Stimulated activated naive CD8-positive, alpha-beta T cell treated with anti-CD3 and anti-CD28 coated beads, Interleukin-15, amount 100 ng/mL, for 72 hours (primary cell): ENCODE measurements around the gene LPCAT1.

Experiments
- ATAC-seq: fragments of 150-1000 bp; cut with Tn5 transposase; 2 replicates; pipeline ENCODE4 v1.10.0; 2021; ENCODE audit warnings: mild to moderate bottlenecking, moderate library complexity
- DNase-seq, 2 donors: peaks; one replicate each; pipeline ENCODE4 v3.0.0; 2021 to 2022
- H3K27ac Mint-ChIP-seq, 2 donors: one replicate each; pipeline ENCODE4 v1.8.0; 2022; ENCODE audit warnings: mild to moderate bottlenecking in 2 of 2, mixed read lengths in 2 of 2, moderate library complexity in 2 of 2
- H3K27me3 Mint-ChIP-seq: one replicate; pipeline ENCODE4 v1.8.0; 2022; ENCODE audit warnings: mixed read lengths
- H3K4me1 Mint-ChIP-seq: one replicate; pipeline ENCODE4 v1.8.0; 2022; ENCODE audit warnings: mild to moderate bottlenecking, mixed read lengths
- H3K4me3 Mint-ChIP-seq, 2 donors: one replicate each; pipeline ENCODE4 v1.8.0; 2022; ENCODE audit warnings: mild to moderate bottlenecking in 2 of 2, mixed read lengths in 2 of 2, moderate library complexity in 1 of 2
- H3K9me3 Mint-ChIP-seq, 2 donors: one replicate each; pipeline ENCODE4 v1.8.0; 2022; ENCODE audit warnings: mixed read lengths in 2 of 2

The LPCAT1 gene

DNA sequence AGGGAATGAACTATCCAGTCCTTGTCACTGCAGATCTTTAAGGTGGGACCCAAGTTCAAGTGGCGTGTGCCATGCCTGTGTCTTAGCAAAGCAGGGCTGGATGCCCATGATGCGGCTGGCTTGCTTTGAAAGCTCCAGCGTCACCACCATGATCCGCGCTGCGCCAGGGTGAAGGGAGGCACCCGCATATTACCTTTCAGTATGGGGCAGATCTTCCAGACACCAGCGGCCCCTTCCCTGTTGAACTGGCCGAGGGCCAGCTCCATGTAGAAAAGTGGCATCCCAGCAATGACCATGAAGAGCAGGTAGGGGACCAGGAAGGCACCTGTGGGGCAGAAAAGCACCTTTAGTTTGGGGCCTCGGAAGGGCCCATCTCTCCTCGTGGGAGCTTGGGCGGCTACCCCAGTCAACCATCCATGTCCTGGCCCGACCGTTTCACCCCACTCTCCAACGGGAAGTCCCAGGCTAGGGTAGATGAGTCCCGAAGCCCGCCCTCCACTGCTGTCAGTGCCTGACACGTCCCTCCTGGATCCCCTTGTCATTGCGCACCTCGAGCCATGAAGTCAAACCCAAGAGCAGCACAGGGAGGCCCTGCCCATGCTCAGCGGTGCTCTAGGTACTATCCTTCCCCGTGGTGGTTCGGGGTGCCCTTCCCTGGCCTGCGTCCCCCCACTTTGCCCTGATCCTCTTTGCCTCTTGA is 82.4 kb downstream of the LPCAT1 start:
- H3K27ac Mint-ChIP-seq: no peak overlapping the region
- DNase-seq (no peak), ATAC-seq (no peak)
- peaks cover 11% of the 10 kb centered on the region for H3K4me1 Mint-ChIP-seq
- peaks cover 72% of the 10 kb centered on the region for H3K27me3 Mint-ChIP-seq
- H3K4me3 Mint-ChIP-seq: no peak overlapping the region
- peaks cover 5 to 9% of the 10 kb centered on the region in 2 donors for H3K9me3 Mint-ChIP-seq

DNA sequence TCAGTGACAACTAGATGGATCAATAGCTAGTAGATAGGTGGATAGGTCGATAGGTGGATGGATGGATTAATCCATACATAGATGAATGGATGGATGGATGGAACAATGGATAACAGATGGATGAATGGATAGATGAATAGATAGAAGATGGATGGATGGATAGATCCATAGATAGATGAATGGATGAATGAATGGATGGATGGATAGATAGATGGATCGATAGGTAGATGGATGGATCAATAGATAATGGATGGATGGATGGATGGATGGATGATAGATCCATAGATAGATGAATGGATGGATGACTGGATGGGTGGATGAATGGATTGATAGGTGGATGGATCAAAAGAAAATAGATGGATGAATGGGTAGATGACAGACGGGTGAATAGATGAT is 83.7 kb downstream of the LPCAT1 start:
- Mint-ChIP-seq H3K4me3 (no peak overlapping the region), H3K4me1 (peaks cover 11% of the 10 kb centered on the region), H3K27me3 (peaks cover 66% of the 10 kb centered on the region)

DNA sequence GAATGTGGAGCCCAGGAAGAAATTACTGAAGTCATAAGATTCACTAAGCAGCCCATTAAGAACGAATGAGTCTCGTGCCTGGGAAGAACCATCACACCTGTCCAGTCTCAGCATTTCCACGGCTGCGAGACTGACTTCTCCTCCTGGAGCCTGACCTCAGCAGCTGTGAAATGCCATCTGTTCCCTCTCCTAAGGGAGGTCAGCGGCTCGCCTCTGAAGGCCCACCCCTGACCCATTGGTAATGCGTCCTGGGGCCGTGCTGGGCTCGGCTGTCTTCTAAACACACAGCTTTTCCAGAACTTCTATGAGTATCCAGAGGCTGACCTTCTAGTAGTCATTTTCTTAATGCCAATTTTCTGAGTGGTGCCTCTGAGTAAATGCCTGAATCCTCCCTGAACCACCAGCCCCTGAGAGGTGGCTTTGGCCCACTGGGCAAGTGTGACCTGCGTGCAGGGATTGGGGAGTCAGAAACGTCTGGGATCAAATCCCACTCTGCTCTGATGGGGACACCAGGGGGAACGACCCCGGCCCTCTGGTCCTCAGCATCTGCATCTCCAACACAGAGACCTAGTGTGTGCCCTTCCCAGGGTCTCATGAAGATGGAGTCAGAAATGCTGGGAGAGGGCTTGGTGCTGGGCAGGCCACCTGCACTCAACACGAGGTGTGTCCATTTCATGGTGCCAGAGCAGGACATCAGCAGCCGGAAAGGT is 84.2 kb downstream of the LPCAT1 start:
- peaks cover 5 to 9% of the 10 kb centered on the region in 2 donors for H3K9me3 Mint-ChIP-seq
- H3K27me3 Mint-ChIP-seq: peaks cover 60% of the 10 kb centered on the region
- no peak overlapping the region for H3K4me3 Mint-ChIP-seq
- H3K4me1 Mint-ChIP-seq: peaks cover 7% of the 10 kb centered on the region
- no peak overlapping the region for H3K27ac Mint-ChIP-seq
- ATAC-seq: no peak
- DNase-seq: no peak

More for the DNA sequence above, 83.7 kb downstream of the LPCAT1 start:
- peaks cover 5 to 9% of the 10 kb centered on the region in 2 donors for H3K9me3 Mint-ChIP-seq
- ATAC-seq (no peak), DNase-seq (no peak)
- H3K27ac Mint-ChIP-seq: no peak overlapping the region

DNA sequence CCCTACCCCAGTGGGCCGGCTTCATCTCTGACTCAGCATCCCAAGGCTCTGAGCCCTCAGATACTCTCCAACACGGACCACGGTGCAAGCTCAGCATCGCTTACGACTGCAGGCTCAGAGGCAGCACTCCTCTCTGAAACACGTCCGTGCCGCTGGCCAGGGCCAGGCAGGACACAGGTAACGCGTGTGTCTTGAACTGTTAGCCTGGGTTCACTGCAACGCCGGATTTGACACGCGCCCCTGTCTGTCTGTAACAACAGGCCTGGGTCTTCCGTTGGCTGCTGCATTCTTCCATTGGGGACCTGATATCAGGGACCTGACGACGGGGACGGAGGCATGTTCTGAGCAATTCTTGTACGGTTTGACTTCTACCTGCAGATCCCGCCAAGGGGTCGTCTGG is 84.9 kb downstream of the LPCAT1 start:
- DNase-seq (no peak), ATAC-seq (no peak)
- Mint-ChIP-seq H3K4me3 (no peak overlapping the region), H3K27ac (no peak overlapping the region), H3K4me1 (peaks cover under 1% of the 10 kb centered on the region), H3K27me3 (peaks cover 57% of the 10 kb centered on the region), H3K9me3 (peaks cover 5 to 12% of the 10 kb centered on the region in 2 donors)

DNA sequence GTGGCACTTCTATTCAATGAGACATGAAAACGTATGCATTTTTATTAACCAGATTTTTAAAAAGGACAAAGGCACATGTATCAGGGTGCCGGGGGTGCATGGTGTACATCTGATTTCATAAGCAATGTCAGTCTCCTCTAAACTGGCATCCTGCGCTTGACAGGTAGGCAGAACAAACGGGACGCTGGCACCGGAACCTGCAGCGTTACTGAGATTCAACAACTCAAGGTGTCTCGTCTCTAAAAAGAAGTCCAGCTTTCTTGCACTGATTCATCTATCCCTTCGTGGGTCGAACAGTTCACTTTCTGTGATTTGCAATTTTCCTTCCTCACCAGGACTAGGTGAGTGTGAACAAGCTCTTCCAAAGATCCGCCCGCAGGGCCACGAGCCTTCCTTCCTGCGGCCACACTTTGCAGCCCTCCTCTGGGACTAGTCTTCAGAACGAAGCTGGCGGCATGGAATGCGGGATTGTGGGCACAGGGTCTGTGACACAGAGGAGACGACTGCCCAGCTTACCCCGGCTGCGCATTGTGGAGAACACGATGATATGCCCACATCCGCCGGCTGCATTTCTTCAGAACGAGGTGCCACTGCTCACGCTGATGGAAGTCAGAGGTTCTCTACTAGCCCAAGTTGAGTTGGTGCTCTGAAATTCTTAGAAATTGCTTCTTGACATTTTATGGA is 85.7 kb downstream of the LPCAT1 start:
- Mint-ChIP-seq H3K27me3 (peaks cover 54% of the 10 kb centered on the region), H3K4me3 (no peak overlapping the region), H3K9me3 (peaks cover 12 to 20% of the 10 kb centered on the region in 2 donors), H3K4me1 (no peaks in the 10 kb centered on the region), H3K27ac (no peak overlapping the region)
- DNase-seq: no peak
- no peak for ATAC-seq

DNA sequence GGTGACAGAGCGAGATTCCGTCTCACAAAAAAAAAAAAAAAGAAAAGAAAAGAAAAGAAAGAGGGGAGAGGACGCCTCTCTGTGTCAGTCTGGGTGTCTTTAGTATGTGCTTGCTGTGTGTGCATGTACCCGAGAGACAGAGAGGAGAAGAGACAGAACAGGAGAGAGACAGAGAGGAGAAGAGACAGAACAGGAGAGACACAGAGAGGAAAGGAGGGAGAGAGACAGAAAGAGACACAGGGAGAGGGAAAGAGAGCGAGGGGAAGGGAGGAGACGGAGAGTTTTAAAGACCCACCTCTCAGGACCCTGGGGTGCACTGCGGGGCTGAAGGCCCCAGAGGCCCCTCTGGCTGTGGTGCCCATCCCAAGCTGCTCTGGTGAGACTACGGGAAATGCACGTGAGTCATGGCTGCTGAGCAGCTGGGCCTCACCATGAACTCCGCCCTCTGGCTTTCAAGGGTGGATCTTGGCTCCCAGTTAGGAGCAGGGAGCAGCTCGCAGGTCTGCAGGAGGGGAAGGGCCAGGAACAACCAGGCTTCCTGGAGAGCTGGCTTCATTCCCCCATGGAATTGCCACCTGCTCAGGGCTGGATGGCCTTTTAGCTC is 86.4 kb downstream of the LPCAT1 start:
- H3K4me1 Mint-ChIP-seq: no peaks in the 10 kb centered on the region
- peaks cover 12 to 20% of the 10 kb centered on the region in 2 donors for H3K9me3 Mint-ChIP-seq
- DNase-seq: no peak
- H3K27ac Mint-ChIP-seq: no peak overlapping the region
- peaks cover 47% of the 10 kb centered on the region for H3K27me3 Mint-ChIP-seq
- no peak overlapping the region for H3K4me3 Mint-ChIP-seq
- no peak for ATAC-seq

DNA sequence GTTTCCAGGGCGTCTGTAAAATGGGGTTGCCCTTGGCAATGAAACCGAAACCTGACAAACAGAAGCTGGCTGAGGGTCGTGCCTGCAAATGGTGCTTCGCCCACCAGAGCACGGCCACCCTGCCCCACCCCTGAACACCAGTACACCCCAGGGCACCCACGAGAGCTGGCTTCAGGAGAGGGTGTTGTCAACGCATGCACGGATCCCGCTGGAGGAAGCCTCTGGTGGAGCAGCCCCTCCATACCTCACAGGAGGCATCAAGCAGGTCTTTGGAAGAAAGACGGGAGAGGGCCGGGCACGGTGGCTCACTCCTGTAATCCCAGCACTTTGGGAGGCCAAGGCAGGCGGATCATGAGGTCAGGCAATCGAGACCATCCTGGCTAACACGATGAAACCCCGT is 87.1 kb downstream of the LPCAT1 start:
- Mint-ChIP-seq H3K4me3 (no peak overlapping the region), H3K27ac (no peak overlapping the region), H3K27me3 (peaks cover 41% of the 10 kb centered on the region), H3K4me1 (no peaks in the 10 kb centered on the region), H3K9me3 (peaks cover 12 to 20% of the 10 kb centered on the region in 2 donors)
- DNase-seq (no peak), ATAC-seq (no peak)

DNA sequence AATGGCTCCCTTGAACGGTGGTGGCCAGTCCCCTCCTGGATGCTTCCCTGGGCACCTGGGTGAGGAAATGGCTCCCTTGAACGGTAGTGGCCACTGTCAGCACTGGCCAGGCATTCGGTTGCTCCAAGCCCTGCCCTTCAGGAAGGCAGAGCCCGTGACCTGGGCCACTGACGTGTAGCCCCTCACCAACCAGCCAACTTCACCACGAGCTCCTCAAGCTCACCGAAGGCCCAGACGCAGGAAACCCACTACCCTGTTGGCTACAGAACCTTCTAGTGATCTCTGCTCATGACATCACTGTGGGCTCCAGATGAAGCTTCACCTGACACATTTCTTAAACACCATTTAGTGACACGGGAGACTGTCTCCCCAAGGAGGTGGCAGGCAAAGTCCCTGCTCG is 87.7 kb downstream of the LPCAT1 start:
- no peak for DNase-seq

DNA sequence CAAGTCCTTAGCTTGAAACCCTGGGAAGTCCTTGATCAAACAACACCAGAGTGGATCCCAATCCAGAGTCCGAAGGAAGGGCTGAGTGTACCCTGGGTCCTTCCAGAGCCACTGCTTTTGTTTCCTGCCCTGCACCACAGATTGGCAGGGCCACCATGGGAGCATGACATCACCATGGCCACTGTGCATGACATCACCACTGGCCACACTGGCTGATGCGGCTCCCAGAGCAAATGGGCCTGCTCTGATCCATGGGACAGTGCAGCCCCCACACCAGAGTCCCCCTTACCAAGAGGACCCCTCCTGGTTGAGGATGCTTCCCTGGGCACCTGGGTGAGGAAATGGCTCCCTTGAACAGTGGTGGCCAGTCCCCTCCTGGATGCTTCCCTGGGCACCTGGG is 88.4 kb downstream of the LPCAT1 start:
- ATAC-seq: no peak
- no peak overlapping the region for H3K4me3 Mint-ChIP-seq
- no peaks in the 10 kb centered on the region for H3K4me1 Mint-ChIP-seq
- no peak overlapping the region for H3K27ac Mint-ChIP-seq
- peaks cover 12 to 26% of the 10 kb centered on the region in 2 donors for H3K9me3 Mint-ChIP-seq
- peaks cover 30% of the 10 kb centered on the region for H3K27me3 Mint-ChIP-seq
- DNase-seq: peak in 1 of 2 donors; percentile 2

More for the DNA sequence above, 87.7 kb downstream of the LPCAT1 start:
- no peaks in the 10 kb centered on the region for H3K4me1 Mint-ChIP-seq
- H3K4me3 Mint-ChIP-seq: no peak overlapping the region
- no peak overlapping the region for H3K27ac Mint-ChIP-seq
- peaks cover 34% of the 10 kb centered on the region for H3K27me3 Mint-ChIP-seq
- no peak for ATAC-seq
- H3K9me3 Mint-ChIP-seq: peaks cover 12 to 21% of the 10 kb centered on the region in 2 donors

DNA sequence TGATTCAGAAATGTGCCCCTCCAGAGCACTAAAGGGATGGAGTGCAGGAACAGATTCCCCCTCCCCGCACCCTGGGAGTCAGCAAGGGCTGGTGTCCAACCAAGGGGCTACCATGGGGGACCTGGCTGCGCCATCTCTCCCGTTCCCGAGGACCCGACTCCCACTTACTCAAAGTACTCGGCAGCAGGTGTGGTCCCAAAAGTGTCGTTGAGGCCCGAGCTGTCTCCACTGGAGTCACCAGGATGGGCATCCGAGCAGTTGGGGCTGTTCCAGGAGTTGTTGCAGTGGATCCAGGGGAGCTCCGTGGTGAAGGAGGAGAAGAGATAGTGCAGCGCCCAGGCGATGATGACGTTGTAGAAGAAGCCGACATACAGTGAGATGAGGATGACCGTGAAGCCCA is 91.5 kb downstream of the LPCAT1 start:
- ATAC-seq: no peak
- peak in 1 of 2 donors; percentile 4 for DNase-seq
- Mint-ChIP-seq H3K4me3 (no peak overlapping the region), H3K4me1 (no peaks in the 10 kb centered on the region), H3K27ac (peak overlapping the region in 1 of 2 donors; percentile 69), H3K9me3 (peaks cover 28 to 42% of the 10 kb centered on the region in 2 donors), H3K27me3 (peaks cover 17% of the 10 kb centered on the region)

DNA sequence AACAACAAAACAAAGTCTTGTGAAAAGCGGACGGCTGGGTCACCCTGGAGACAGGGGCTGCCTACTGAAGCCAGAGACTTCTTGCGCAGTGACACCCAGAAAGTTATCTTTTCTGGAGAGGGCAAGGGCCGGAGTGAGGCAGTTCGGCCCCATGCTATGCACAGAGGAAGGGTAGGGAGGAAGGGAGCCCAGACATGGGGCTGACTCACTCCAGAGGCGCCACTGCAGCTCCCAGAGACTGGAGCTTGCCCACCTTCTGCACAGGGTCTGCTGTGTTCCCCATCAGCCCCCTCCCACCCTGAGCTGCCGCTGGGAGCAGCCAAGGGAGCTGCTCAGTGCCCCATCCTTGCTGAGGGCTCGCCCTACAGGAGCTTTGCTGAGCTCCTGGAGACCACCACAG is 91.9 kb downstream of the LPCAT1 start:
- Mint-ChIP-seq H3K9me3 (peaks cover 28 to 46% of the 10 kb centered on the region in 2 donors), H3K27ac (no peak overlapping the region), H3K27me3 (peaks cover 17% of the 10 kb centered on the region), H3K4me1 (no peaks in the 10 kb centered on the region), H3K4me3 (no peak overlapping the region)
- no peak for ATAC-seq
- peak in 1 of 2 donors; percentile 3 for DNase-seq

DNA sequence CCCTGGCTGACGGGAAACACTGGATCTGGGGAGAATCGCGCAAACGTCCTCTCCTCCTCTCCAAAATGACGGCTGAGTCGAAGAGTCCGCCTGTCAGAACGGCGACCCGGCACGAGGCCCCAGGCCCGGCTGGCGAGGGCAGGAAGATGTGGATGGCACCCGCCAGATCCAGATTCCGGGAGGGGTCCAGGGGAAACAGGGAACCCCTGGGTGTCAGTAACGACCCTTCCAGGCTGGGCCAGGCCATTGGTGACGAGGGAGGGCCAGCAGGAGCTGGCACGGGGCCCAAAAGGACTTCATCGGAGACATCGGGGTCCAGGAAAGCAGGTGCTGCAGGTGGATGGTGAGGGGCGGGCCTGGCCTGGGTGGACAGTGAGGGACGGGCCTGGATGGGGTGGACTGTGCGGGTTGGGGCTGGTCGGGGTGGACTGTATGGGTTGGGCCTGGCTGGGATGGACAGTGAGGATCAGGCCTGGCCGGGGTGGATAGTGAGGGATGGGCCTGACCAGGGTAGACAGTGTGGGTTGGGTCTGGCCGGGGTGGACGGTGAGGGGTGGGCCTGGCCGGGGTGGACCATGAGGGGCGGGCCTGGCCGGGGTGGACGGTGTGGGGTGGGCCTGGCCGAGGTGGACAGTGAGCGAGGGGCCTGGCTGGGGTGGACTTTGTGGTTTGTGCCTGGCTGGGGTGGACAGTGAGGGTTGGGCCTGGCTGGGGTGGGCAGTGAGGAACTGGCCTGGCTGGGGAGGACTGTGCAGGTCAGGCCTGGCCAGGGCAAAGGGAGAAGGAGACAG is 92.5 kb downstream of the LPCAT1 start:
- Mint-ChIP-seq H3K9me3 (peaks cover 33 to 53% of the 10 kb centered on the region in 2 donors), H3K27me3 (peaks cover 17% of the 10 kb centered on the region), H3K4me3 (no peak overlapping the region), H3K27ac (peak overlapping the region in 1 of 2 donors; percentile 24), H3K4me1 (no peaks in the 10 kb centered on the region)
- ATAC-seq (peak; percentile 73), DNase-seq (peak in 1 of 2 donors; percentile 3)

DNA sequence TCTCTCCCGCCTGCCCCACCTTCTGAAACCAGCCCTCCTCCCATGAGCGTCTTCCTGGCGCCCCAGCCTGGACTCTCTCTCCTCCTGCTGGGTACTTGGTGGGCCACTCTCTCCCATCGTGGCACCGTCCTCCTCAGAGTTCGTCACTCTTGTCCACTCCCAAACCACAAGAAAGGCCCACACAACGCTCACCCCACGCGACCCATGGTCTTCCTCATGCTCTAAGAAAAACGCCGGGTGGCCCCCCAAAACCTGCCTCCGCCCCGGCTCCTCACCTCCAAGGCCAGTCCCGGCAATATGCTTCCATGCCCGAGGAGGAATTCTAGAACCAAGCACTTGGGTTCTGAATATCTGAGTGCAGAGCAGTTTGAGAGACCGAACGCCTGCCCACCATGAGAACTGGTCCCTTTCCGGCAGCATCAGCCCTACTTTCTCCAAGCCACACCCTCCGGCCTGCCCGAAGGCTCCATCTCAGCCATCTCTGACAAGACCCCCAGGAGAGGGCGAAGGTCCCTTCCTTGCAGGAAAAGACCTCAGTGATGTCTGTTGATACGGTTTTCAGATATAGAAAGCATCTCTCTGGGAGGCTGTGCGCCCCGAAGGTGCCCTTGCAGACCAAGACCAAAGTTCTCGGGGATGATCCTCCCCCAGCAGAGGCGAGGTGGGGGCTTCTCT is 93.5 kb downstream of the LPCAT1 start:
- H3K9me3 Mint-ChIP-seq: peaks cover 35 to 62% of the 10 kb centered on the region in 2 donors
- no peak overlapping the region for H3K27ac Mint-ChIP-seq

DNA sequence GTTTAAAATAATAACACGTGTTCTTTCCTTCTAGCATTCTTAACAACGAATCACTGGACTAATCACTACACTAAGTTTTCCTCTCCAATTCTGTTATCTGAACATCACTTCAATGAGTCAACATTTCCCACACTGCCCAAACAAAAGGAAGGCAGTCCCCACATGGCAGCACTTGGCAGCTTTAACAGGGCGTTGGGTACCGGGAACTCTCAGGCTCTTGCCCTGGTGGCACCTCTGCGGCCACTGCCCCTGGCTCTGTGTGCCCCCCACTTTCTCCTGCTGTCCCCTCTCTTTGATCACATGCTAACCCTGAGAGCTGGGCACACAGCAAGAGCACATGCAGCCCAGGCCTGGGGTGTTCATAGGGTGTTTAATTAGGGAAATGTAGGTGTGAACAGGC is 94.3 kb downstream of the LPCAT1 start:
- Mint-ChIP-seq H3K27me3 (peaks cover 27% of the 10 kb centered on the region), H3K4me1 (no peaks in the 10 kb centered on the region), H3K4me3 (no peak overlapping the region), H3K9me3 (peaks cover 35 to 67% of the 10 kb centered on the region in 2 donors), H3K27ac (no peak overlapping the region)
- DNase-seq: no peak
- no peak for ATAC-seq

More for the DNA sequence above, 93.5 kb downstream of the LPCAT1 start:
- no peak for ATAC-seq
- Mint-ChIP-seq H3K4me1 (no peaks in the 10 kb centered on the region), H3K4me3 (no peak overlapping the region), H3K27me3 (peaks cover 20% of the 10 kb centered on the region)
- DNase-seq: no peak
